Activated naive CD8-positive, alpha-beta T cell treated with anti-CD3 and anti-CD28 coated beads, Interleukin-2, amount 50 U/mL, for 16 hours (primary cell): ENCODE results near the gene RPS5.
"Not testable (repeated sequence)": the region's sequence is repeated elsewhere in the genome, so short reads cannot be mapped to it uniquely, and the experiment has no call there.

ENCODE experiments used
- DNase-seq: peaks from one replicate; pipeline ENCODE4 v3.0.0-alpha.2; 2020; ENCODE audit warnings: low read depth, low spot score

RPS5 gene

DNA sequence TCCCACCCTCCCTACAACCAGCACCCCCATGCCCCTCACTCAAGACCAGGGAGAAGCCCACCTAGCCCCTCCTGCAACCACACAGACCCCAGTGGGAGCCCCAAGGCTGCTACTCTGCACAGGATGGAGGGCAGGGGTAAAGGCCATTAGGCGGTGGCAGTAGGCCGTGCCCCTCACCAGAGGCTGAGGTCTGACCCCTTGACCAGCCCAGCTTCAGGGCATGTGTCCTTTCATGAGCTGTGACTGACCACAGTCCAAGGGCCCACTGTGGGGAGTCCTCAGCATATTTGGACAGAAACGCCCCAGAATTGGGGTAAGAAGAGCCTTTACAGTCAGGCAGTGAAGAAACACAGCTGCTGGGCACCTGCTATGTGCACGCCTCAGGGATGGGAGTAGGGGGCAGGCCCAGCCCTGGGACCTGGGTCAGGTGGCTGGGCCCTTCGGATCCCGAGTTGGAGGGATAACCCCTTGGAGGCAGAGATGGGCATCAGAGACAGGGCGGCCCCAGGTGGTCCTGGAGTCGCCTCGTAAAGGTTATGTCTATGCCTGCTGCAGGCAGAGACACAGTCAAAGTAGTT, 1.7 kb upstream of the RPS5 start:
- DNase-seq: no peak

DNA sequence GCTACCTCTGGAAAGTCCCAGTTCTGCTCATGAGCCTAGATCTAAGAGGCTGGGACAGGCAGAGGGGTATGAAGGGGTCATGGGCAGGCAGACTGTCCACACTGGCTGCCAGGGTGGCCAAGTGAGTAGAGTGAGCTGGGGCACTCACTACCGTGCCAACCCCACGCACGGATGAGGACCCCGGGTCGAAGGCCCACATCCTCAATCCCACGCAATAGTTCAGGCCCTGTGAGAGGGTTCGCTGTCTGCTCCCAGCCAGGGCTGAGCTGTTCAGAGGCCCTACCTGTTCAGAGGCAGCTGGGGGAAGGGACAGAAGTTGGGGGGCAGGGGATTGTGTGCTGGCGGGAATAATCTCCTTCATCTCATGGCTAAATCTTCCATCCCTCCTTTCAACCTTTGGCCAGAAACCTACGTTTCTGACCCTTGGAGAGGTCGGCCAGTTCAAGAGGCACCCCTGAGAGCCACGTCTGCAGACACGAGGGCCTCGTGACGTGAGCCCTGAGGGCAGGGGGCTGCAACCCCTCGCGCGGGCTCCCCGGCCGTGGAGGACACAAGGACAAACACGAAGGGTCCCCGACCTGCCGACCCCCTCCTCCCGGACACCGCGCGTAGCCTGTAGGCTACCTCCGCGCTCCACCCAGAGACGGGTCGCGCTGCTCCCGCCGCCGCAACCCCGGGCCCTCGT, 1.0 kb upstream of the RPS5 start:
- no peak for DNase-seq

DNA sequence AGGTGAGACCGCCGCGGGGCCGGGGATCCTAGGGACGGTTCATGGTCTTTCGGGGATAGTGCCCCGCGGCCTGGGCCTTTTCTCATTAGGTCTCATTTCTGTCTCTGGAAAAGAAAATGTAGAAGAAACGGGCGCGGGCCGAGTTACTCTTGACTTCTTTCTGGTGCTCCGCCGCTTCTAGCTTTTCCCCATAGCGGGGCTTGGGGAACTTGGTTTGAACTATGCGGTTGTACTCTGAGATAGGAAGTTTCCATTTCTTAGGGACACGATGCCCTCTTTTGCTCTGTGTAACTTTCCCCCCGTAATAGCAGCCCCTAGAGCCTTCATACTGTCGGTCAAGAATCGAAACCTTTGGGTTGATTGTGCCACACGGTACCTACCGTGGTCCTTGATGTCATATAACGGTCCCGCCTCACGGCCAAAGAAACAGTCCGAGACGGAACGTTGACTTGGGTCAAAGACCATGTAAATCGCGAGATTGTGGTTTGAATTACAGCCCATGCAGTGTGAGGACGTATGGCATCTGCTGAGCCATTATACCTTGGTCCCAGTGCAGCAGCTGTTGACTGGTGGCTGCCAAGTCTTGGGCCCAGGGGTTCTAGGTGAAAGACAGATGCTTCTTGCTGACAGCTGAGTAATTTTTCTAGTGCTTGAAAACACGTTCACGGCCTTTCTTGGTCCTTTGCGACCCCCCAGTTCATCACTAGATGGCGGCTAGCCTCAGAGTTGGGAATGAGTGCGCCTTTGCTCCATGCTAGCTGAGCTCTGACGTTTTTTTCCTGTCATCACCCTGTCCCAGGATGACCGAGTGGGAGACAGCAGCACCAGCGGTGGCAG, 487 bp downstream of the RPS5 start:
- no peak for DNase-seq

DNA sequence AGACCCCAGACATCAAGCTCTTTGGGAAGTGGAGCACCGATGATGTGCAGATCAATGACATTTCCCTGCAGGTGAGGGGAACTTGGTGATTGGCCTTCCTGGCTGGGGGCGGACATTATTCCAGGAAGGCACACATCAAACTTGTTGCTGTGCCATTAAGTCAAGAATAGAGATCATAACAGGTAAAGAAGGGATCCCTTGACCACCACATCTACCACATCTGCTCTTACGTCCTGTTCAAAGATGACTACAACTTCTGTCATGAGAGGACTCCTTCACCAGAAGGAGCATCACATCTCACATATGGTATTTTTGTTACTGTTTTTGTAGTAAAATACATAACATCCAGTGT, 1.1 kb downstream of the RPS5 start:
- DNase-seq: no peak

- no peak for DNase-seq
Measured at GRCh38 chr19:58392945-58393724, 6.1 kb downstream of the RPS5 start.

DNA sequence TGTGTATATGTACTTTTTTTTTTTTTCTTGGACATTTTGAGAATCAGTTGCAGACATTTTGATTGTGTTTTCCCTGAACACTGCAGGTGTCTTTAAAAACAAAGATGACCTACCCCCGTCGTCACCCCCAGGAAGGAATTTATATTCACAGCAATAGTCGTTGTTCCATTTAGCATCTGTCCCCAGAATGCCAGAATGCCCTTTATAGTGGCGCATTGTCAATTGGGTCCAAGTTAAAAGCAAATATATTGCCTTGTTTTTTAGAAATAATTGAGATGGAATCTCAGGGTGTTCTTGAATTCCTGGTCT, 6.6 kb downstream of the RPS5 start:
- no peak for DNase-seq

GRCh38 chr19:58394821-58395219, 7.8 kb downstream of the RPS5 start:
- DNase-seq: no peak

DNA sequence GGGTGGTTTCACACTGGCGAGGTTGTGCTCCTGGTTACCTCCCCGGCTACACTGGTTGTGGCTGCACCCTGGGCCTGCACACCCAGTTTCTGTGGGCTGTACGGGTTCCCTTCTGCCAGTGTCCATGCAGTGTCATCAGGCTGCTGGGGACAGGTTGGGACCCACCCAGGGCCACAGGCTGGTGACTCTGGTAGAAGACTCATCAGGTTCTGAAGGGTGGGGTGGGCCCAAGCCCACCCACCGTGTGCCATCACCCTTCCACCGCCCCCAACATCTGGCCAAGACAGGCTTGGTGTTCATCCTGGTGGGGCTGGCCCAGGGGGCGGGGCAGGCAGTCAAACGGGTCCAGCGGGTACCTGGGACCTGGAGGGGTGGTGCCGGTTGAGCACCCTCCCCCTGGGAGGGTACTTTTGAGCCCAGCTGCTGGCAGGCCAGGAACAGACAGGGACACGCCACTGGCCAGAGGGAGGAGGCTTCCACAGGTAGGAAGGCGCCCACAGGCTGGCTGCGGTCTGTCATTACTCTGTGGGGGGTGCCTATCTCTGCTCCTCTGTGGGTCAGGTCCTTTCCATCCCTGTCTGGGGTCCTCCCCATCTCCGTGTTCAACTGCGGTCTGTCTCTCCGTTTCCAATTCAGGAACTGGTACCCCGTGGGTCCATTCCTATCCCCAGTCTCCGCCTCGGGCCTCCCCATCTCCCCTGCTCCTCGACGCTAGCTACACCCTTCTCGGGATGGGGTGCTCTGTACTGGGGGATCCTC, 8.3 kb downstream of the RPS5 start, which contains the start of gene RNF225:
TSS of gene RNF225 (plus strand) at position 437 of the 759 bp plus-strand sequence. CDS start 434 bp downstream, outside the sequence.
- DNase-seq: no peak

GRCh38 chr19:58395979-58396627, 9.0 kb downstream of the RPS5 start:
- DNase-seq: no peak

DNA sequence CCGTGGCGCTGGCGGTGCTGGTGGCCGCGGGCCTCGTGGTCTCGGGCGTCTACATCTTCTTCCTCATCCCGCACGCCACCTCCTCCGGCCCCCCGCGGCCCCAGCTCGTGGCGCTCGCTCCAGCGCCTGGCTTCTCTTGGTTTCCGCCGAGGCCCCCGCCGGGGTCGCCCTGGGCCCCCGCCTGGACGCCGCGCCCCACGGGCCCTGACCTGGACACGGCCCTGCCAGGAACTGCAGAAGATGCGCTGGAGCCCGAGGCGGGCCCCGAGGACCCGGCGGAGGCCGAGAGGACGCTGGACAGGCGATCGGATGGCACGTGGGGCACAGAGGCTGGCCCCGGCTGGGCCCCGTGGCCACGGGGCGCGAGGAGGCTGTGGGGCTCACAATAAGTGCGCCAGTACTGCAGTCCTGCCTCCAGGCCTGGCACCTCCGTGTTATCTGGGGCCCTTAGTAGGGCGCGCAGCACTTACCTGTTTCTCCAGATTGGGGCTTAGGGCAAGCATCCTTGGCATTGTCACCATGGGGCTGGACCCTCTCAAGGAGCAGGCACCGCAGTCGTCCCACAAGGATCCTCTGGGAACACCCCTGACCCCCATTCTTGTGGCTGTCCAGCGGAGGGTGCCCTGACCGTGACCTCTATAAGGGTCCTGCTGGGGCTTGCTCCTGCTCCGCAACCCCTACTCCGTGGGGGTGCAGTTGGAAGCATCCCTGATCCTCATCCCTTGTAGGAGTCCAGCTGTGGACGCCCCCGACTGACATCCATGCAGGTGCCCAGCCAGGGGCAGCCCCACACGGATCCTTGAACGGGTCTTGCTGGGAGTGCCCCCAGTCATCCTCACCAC, 9.8 kb downstream of the RPS5 start:
- DNase-seq: no peak

DNA sequence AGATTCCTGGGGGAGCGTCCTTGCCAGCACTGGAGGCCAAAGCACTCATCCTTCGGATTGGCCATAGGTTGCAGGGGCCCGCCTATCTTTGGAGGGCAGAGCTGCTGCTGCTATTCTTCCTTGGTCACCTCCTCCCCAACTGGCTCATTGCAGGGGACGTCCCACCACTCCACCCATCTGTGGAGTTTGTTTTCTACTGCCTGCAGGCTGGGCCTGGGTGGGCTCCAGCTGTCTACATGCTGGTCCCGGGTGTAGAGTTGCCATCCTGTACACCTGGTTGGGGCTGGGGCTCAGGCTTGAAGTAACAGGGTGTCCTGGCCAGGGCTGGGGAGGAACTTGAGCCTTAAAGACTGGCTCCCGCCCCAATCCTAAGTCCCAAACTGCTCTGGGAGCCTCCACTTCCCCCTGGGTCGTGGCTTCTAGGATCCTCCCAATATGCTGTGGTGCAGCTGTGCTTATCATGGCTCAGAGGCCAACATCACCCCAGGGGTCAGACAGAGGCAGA, 10.5 kb downstream of the RPS5 start:
- no peak for DNase-seq

- no peak for DNase-seq
Measured at GRCh38 chr19:58398087-58398486, 11.0 kb downstream of the RPS5 start.

DNA sequence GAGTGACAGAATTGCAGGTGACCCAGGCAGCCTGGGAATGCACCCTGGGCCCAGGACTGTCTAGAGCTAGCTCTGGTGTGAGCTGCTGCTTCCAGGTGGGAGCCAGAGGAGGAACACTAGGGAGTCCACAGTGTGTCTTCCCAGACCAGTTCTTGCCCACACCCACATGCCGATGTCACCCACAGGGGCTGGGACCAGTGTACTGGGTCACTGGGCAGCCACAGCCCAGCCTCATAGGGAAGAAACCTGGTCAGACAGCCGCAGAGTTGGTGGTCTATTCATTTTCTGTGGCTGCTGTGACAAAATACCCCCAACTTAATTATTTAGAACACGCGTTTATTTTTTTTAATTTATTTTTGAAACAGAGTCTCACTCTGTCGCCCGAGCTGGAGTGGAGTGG, 11.5 kb downstream of the RPS5 start:
- no peak for DNase-seq

- DNase-seq: no peak
Measured at GRCh38 chr19:58399903-58400302, 12.8 kb downstream of the RPS5 start.

DNA sequence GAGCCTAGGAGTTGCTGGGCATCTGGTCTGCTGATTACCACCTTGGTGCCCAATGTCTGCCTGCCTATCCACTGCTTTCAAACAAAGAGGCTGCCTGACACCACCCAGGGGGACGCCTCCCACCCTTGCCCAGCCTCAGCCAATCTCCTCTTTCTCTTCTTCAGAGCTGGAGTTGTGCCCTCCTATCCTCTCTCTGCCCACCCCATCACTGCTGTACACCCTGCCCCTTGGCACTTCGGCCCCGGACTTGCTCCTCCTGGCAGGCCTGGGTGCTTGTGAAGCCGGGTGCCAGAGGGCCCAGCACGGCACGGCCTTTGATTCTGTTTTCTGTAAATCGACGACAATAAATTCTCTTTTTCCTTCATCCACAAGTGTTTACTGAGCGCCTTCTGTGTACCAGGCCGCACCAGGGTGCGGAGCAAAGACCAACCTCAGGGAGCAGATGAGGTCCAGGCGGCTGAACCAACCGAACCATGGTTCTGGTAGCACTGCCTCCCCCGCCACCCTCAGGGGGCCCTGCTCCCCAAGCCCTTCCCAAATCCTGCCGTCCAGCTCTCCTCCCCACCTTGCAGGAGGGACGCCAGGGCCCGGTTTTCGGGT, 13.3 kb downstream of the RPS5 start:
- DNase-seq: no peak

GRCh38 chr19:58400916-58401839, 14.1 kb downstream of the RPS5 start:
- peak; percentile 98 for DNase-seq

GRCh38 chr19:58401840-58402421, 14.9 kb downstream of the RPS5 start:
- no peak for DNase-seq

DNA sequence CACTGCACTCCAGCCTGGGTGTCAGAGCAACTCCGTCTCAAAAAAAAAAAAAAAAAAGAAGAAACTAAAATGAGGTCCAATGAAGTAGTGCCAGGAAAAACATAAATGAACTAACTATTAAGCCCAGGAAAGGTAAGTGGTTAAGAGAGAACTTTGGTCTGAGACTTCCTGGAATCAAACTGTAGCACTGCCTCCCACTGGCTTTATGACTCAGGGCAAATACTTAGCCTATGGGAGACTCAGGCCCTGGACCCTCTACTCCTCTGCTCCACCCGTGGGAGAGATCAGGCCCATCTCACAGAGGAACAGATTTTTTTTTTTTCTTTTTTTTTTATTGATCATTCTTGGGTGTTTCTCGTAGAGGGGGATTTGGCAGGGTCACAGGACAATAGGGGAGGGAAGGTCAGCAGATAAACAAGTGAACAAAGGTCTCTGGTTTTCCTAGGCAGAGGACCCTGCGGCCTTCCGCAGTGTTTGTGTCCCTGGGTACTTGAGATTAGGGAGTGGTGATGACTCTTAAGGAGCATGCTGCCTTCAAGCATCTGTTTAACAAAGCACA, 16.9 kb downstream of the RPS5 start:
- not testable (repeated sequence) for DNase-seq
